COLO668 (cell line): ENCODE measurements around the gene FAM240B.

Source experiments
- DNase-seq: peaks from one replicate; lab custom pipeline; 2025; ENCODE audit not compliant: unreplicated experiment; lab: John Stamatoyannopoulos, UW

FAM240B gene

GRCh38 chr9:38671372-38671731 lies 48.6 kb downstream of the FAM240B start:
- peak; percentile 43 for DNase-seq

- DNase-seq, result no peak
Measured at GRCh38 chr9:38670542-38671371, 49.2 kb downstream of the FAM240B start.

GRCh38 chr9:38668791-38669466 lies 51.0 kb downstream of the FAM240B start:
- no peak for DNase-seq

GRCh38 chr9:38662763-38663593 lies 57.0 kb downstream of the FAM240B start:
- DNase-seq, result no peak

- DNase-seq, result no peak
Measured at GRCh38 chr9:38659538-38659937, 60.4 kb downstream of the FAM240B start.

- DNase-seq, result no peak
Measured at GRCh38 chr9:38656896-38657295, 63.0 kb downstream of the FAM240B start.

GRCh38 chr9:38652486-38652885 lies 67.4 kb downstream of the FAM240B start:
- no peak for DNase-seq

- DNase-seq, result no peak
Measured at GRCh38 chr9:38652044-38652443, 67.9 kb downstream of the FAM240B start.

- DNase-seq, result no peak
Measured at GRCh38 chr9:38651400-38652042, 68.4 kb downstream of the FAM240B start.

GRCh38 chr9:38650564-38650963 lies 69.4 kb downstream of the FAM240B start:
- DNase-seq, result no peak

- no peak for DNase-seq
Measured at GRCh38 chr9:38649731-38650363, 70.1 kb downstream of the FAM240B start.

GRCh38 chr9:38644601-38645000 lies 75.3 kb downstream of the FAM240B start:
- DNase-seq, result no peak
